GM23338 (cell line): ENCODE measurements around the gene KRTAP10-9. TPM values are rescaled to one million over a fixed set of nuclear protein-coding genes. Genes with fewer than 3 reads are reported as not detected.
A peak's percentile ranks its signal among the peaks of the same experiment; 100 is the strongest.
"Not testable (repeated sequence)": the region's sequence is repeated elsewhere in the genome, so short reads cannot be mapped to it uniquely, and the experiment has no call there.

ENCODE experiments used
- ATAC-seq: fragments of 200-7000 bp; cut with Tn5 transposase; 3 replicates; pipeline ENCODE4 v1.9.1; 2020
- DNase-seq: peaks from one replicate; pipeline ENCODE4 v3.0.0-alpha.2; 2015; ENCODE audit warnings: low spot score
- H2AFZ ChIP-seq: fragments of 200-600 bp; sonication (generic); 2 replicates; pipeline ENCODE4 v1.8.0; 2016; ENCODE audit warnings: antibody characterized with exemption, mild to moderate bottlenecking, moderate library complexity
- H3F3A ChIP-seq: fragments of 200-600 bp; sonication (generic); replicated peaks from 2 replicates; pipeline ENCODE4 v1.8.0; 2017; ENCODE audit warnings: antibody characterized with exemption, mixed run types, low read depth
- H3K27ac ChIP-seq: fragments of 200-600 bp; sonication (generic); 2 replicates; pipeline ENCODE4 v1.6.1; 2016; ENCODE audit warnings: low read depth
- H3K27me3 ChIP-seq: fragments of 200-600 bp; sonication (generic); 2 replicates; pipeline ENCODE4 v1.8.0; 2016; ENCODE audit warnings: mild to moderate bottlenecking, mixed run types, moderate library complexity; ENCODE audit not compliant: insufficient read depth
- H3K36me3 ChIP-seq: fragments of 200-600 bp; sonication (generic); 2 replicates; pipeline ENCODE4 v1.8.0; 2016; ENCODE audit warnings: mild to moderate bottlenecking; ENCODE audit not compliant: insufficient read depth
- H3K4me1 ChIP-seq: fragments of 200-600 bp; sonication (generic); 2 replicates; pipeline ENCODE4 v1.8.0; 2016; ENCODE audit warnings: mild to moderate bottlenecking, moderate library complexity; ENCODE audit not compliant: insufficient read depth
- H3K4me2 ChIP-seq: fragments of 200-600 bp; sonication (generic); 2 replicates; pipeline ENCODE4 v1.7.1; 2017; ENCODE audit warnings: mixed run types
- H3K4me3 ChIP-seq: fragments of 200-600 bp; sonication (generic); 2 replicates; pipeline ENCODE4 v1.6.1; 2016; ENCODE audit warnings: mixed run types
- H3K79me2 ChIP-seq: fragments of 200-600 bp; sonication (generic); replicated peaks from 2 replicates; pipeline ENCODE4 v1.8.0; 2017; ENCODE audit warnings: mild to moderate bottlenecking; ENCODE audit not compliant: insufficient read depth
- H3K9me2 ChIP-seq: fragments of 200-600 bp; sonication (generic); 2 replicates; pipeline ENCODE4 v1.8.0; 2017; ENCODE audit not compliant: insufficient read depth
- H4K20me1 ChIP-seq: fragments of 200-600 bp; sonication (generic); replicated peaks from 2 replicates; pipeline ENCODE4 v1.8.0; 2017; ENCODE audit warnings: mild to moderate bottlenecking; ENCODE audit not compliant: insufficient read depth
- H3K27ac Mint-ChIP-seq: 2 replicates; pipeline ENCODE4 v1.8.0; 2020; ENCODE audit warnings: inconsistent platforms, mild to moderate bottlenecking, moderate library complexity, mixed read lengths
- H3K27me3 Mint-ChIP-seq: 3 replicates; pipeline ENCODE4 v1.8.0; 2022; ENCODE audit warnings: low read depth, mild to moderate bottlenecking, moderate library complexity, mixed read lengths, inconsistent platforms; ENCODE audit not compliant: insufficient read depth, poor library complexity
- H3K36me3 Mint-ChIP-seq: 3 replicates; pipeline ENCODE4 v1.8.0; 2021; ENCODE audit warnings: low read depth, mild to moderate bottlenecking, inconsistent platforms, moderate library complexity, mixed read lengths
- H3K4me1 Mint-ChIP-seq: 3 replicates; pipeline ENCODE4 v1.8.0; 2020; ENCODE audit warnings: mild to moderate bottlenecking, inconsistent platforms, mixed read lengths
- H3K4me3 Mint-ChIP-seq: 3 replicates; pipeline ENCODE4 v1.8.0; 2021; ENCODE audit warnings: moderate library complexity, mild to moderate bottlenecking, inconsistent platforms, mixed read lengths
- H3K9me3 Mint-ChIP-seq: 3 replicates; pipeline ENCODE4 v1.8.0; 2020; ENCODE audit warnings: moderate library complexity, mild to moderate bottlenecking, inconsistent platforms, mixed read lengths
- EZH2 ChIP-seq: fragments of 200-600 bp; sonication (generic); IDR thresholded peaks from one replicate; pipeline ENCODE4 v1.8.0; 2017; ENCODE audit warnings: antibody characterized with exemption, mild to moderate bottlenecking, low read depth; ENCODE audit not compliant: unreplicated experiment
- JUNB ChIP-seq: IDR thresholded peaks from one replicate; pipeline ENCODE4 v1.6.1; 2016; ENCODE audit warnings: antibody characterized with exemption; ENCODE audit not compliant: unreplicated experiment
- NANOG ChIP-seq: IDR thresholded peaks from 2 replicates; pipeline ENCODE4 v1.6.1; 2016; ENCODE audit warnings: antibody characterized with exemption, borderline replicate concordance
- POLR2AphosphoS5 ChIP-seq: IDR thresholded peaks from 2 replicates; pipeline ENCODE4 v1.6.1; 2016; ENCODE audit warnings: antibody characterized with exemption, low read depth
- REST ChIP-seq: IDR thresholded peaks from one replicate; pipeline ENCODE4 v1.6.1; 2018; ENCODE audit warnings: antibody characterized with exemption; ENCODE audit not compliant: unreplicated experiment
- ZNF462 ChIP-seq: fragments of 250-450 bp; sonication (Bioruptor Pico); IDR thresholded peaks from 2 replicates; pipeline ENCODE4 v1.5.0; 2020; ENCODE audit warnings: mild to moderate bottlenecking, moderate library complexity
- polyA plus RNA-seq: library from polyadenylated mRNA; unstranded; fragments of >200 nt; fragmentation: Nextera tagmentation; extraction: Ambion mirVana; gene quantifications from 2 replicates; pipeline ENCODE4 v1.2.1, GENCODE V29; 2016
- total RNA-seq: library from RNA; depleted of rRNA; stranded (reverse); fragments of >200 nt; shearing (Covaris generic); gene quantifications from 2 replicates; pipeline ENCODE4 v1.2.3, GENCODE V29; 2014
- TF ChIP-seq, protein P1 (sequence below), 2 experiments: fragments of 200-600 bp in 1 of 2; sonication (generic) in 1 of 2; conservative IDR thresholded peaks; 2 replicates each; pipeline versions ENCODE4 v1.5.1 to v1.6.1; 2016 to 2017; ENCODE audit warnings: antibody characterized with exemption in 2 of 2, low read depth in 2 of 2, mild to moderate bottlenecking in 2 of 2, moderate library complexity in 1 of 2

The KRTAP10-9 gene
- total and polyA plus RNA-seq, 2 experiments from 2014 or later, result not detected

DNA sequence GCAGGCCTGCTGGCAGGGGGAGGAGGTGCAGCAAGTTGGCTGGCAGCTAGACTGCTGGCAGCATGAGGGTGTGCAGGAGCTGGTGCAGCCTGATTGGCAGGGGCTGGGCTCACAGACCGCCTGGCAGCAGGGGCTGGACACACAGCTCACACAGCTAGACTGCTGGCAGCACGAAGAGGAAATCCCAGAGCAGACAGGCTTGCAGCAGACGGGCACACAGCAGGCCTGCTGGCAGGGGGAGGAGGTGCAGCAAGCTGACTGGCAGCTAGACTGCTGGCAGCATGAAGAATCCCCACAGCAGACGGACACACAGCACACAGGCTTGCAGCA lies 35.1 kb upstream of the KRTAP10-9 start:
- H3K4me1 Mint-ChIP-seq, result peaks cover 14% of the 10 kb centered on the region
- H4K20me1 ChIP-seq, H3K36me3 Mint-ChIP-seq, H3K36me3 ChIP-seq, H3K4me3 Mint-ChIP-seq, ATAC-seq, H3K27ac ChIP-seq, H3F3A ChIP-seq, H3K27me3 ChIP-seq, H2AFZ ChIP-seq, H3K9me3 Mint-ChIP-seq, H3K27ac Mint-ChIP-seq, H3K9me2 ChIP-seq, H3K79me2 ChIP-seq, DNase-seq, H3K27me3 Mint-ChIP-seq, H3K4me2 ChIP-seq, H3K4me3 ChIP-seq: not testable (repeated sequence)
- H3K4me1 ChIP-seq, result peaks cover 13% of the 10 kb centered on the region

GRCh38 chr21:44592446-44593311 lies 34.2 kb upstream of the KRTAP10-9 start, which contains the start of gene KRTAP10-6:
Gene KRTAP10-6, minus strand, starts transcription at chr21:44592505. Its CDS starts 21 bp downstream, at chr21:44592484.
- H3K9me2 ChIP-seq, result no peaks in the 10 kb centered on the region
- H3K4me1 ChIP-seq, result peaks cover 19% of the 10 kb centered on the region
- 0 out of 2 replicates have a peak, but pooled peaks cover 4% of the 10 kb centered on the region for H3F3A ChIP-seq
- H2AFZ ChIP-seq, result peak within 1 kb of the TSS; percentile 76; the same call in 1 of the 2 replicates
- H3K79me2 ChIP-seq, result no peaks in the 10 kb centered on the region
- H4K20me1 ChIP-seq, result no peaks in the 10 kb centered on the region
- DNase-seq (peak; percentile 29), ATAC-seq (peak; percentile 38)
- Mint-ChIP-seq H3K36me3 (no peaks in the 10 kb centered on the region; the same call in 2 of the 3 replicates), H3K9me3 (no peaks in the 10 kb centered on the region; the same call in 2 of the 3 replicates), H3K27me3 (peaks cover 6% of the 10 kb centered on the region), H3K4me1 (peaks cover 14% of the 10 kb centered on the region), H3K27ac (0 out of 2 replicates have a peak within 1 kb of the TSS, but pooled peaks have one; percentile 58), H3K4me3 (no peak within 1 kb of the TSS)
- H3K4me2 ChIP-seq, result peak within 1 kb of the TSS; percentile 32; the same call in 1 of the 2 replicates
- no peak within 1 kb of the TSS for H3K27ac ChIP-seq
- H3K27me3 ChIP-seq, result no peaks in the 10 kb centered on the region
- H3K4me3 ChIP-seq, result no peak within 1 kb of the TSS
- H3K36me3 ChIP-seq, result no peaks in the 10 kb centered on the region
- TF ChIP-seq NANOG, result no peak
- TF ChIP-seq EZH2, result no peak
- no peak for TF ChIP-seq POLR2AphosphoS5
- TF ChIP-seq, protein P1, sequence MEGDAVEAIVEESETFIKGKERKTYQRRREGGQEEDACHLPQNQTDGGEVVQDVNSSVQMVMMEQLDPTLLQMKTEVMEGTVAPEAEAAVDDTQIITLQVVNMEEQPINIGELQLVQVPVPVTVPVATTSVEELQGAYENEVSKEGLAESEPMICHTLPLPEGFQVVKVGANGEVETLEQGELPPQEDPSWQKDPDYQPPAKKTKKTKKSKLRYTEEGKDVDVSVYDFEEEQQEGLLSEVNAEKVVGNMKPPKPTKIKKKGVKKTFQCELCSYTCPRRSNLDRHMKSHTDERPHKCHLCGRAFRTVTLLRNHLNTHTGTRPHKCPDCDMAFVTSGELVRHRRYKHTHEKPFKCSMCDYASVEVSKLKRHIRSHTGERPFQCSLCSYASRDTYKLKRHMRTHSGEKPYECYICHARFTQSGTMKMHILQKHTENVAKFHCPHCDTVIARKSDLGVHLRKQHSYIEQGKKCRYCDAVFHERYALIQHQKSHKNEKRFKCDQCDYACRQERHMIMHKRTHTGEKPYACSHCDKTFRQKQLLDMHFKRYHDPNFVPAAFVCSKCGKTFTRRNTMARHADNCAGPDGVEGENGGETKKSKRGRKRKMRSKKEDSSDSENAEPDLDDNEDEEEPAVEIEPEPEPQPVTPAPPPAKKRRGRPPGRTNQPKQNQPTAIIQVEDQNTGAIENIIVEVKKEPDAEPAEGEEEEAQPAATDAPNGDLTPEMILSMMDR (conservative IDR thresholded peaks at IDR 0.05; ENCODE audit: low read depth in 2 of 2), result no peak
- TF ChIP-seq ZNF462 (CRISPR knock-in tag), result no peak
- no peak for TF ChIP-seq JUNB
- TF ChIP-seq REST, result no peak
